Loucy (cell line): ENCODE measurements around the gene IFTAP.

Experiments used
- H2AFZ ChIP-seq: fragments of 200-600 bp; sonication (generic); 2 replicates; pipeline ENCODE4 v1.6.0; 2016; ENCODE audit warnings: antibody characterized with exemption, mild to moderate bottlenecking, low read length, moderate library complexity
- H3F3A ChIP-seq: fragments of 200-600 bp; 2 replicates; pipeline ENCODE4 v1.6.0; 2016; ENCODE audit warnings: antibody characterized with exemption, low read depth, mild to moderate bottlenecking
- H3K27me3 ChIP-seq: fragments of 200-600 bp; sonication (generic); 2 replicates; pipeline ENCODE4 v1.6.1; 2014; ENCODE audit warnings: low read length, mild to moderate bottlenecking; ENCODE audit not compliant: insufficient read depth, poor library complexity, severe bottlenecking
- H3K36me3 ChIP-seq: fragments of 200-600 bp; sonication (generic); 2 replicates; pipeline ENCODE4 v1.6.1; 2016; ENCODE audit warnings: low read length; ENCODE audit not compliant: insufficient read depth
- H3K4me1 ChIP-seq: fragments of 200-600 bp; sonication (generic); 2 replicates; pipeline ENCODE4 v1.5.1; 2014; ENCODE audit warnings: low read length, mild to moderate bottlenecking; ENCODE audit not compliant: insufficient read depth, poor library complexity, severe bottlenecking
- H3K4me2 ChIP-seq: fragments of 200-600 bp; sonication (generic); 2 replicates; pipeline ENCODE4 v1.6.0; 2014; ENCODE audit warnings: antibody characterized with exemption, low read length, low read depth, mild to moderate bottlenecking; ENCODE audit not compliant: poor library complexity, severe bottlenecking
- H3K4me3 ChIP-seq: fragments of 200-600 bp; sonication (generic); 2 replicates; pipeline ENCODE4 v1.5.1; 2014; ENCODE audit warnings: low read length, mild to moderate bottlenecking, mixed read lengths; ENCODE audit not compliant: poor library complexity, severe bottlenecking
- H3K79me2 ChIP-seq: fragments of 200-600 bp; sonication (generic); 2 replicates; pipeline ENCODE4 v1.6.1; 2014; ENCODE audit warnings: low read length; ENCODE audit not compliant: insufficient read depth
- H3K9ac ChIP-seq: fragments of 200-600 bp; sonication (generic); 2 replicates; pipeline ENCODE4 v1.6.0; 2014; ENCODE audit warnings: mild to moderate bottlenecking, low read depth, low read length, moderate library complexity; ENCODE audit not compliant: poor library complexity, severe bottlenecking
- H3K9me2 ChIP-seq: fragments of 200-600 bp; sonication (generic); replicated peaks from 2 replicates; pipeline ENCODE4 v1.6.1; 2016; ENCODE audit warnings: low read depth, low read length, mixed read lengths
- H3K9me3 ChIP-seq: fragments of 200-600 bp; sonication (generic); 2 replicates; pipeline ENCODE4 v1.6.1; 2014; ENCODE audit warnings: mild to moderate bottlenecking, antibody characterized with exemption, low read length, low read depth; ENCODE audit not compliant: insufficient read depth
- H4K20me1 ChIP-seq: fragments of 200-600 bp; sonication (generic); 2 replicates; pipeline ENCODE4 v1.6.0; 2014; ENCODE audit warnings: antibody characterized with exemption, low read length, mild to moderate bottlenecking; ENCODE audit not compliant: insufficient read depth, poor library complexity, severe bottlenecking
- EZH2phosphoT487 ChIP-seq: fragments of 200-600 bp; IDR thresholded peaks from 2 replicates; pipeline ENCODE4 v1.6.1; 2018; ENCODE audit warnings: antibody characterized with exemption, mild to moderate bottlenecking, moderate library complexity, borderline replicate concordance
- TF ChIP-seq, protein P1 (sequence below): fragments of 200-600 bp; sonication (generic); conservative IDR thresholded peaks from 2 replicates; pipeline ENCODE4 v1.5.1; 2014; ENCODE audit warnings: mild to moderate bottlenecking, antibody characterized with exemption, low read length

IFTAP gene

DNA sequence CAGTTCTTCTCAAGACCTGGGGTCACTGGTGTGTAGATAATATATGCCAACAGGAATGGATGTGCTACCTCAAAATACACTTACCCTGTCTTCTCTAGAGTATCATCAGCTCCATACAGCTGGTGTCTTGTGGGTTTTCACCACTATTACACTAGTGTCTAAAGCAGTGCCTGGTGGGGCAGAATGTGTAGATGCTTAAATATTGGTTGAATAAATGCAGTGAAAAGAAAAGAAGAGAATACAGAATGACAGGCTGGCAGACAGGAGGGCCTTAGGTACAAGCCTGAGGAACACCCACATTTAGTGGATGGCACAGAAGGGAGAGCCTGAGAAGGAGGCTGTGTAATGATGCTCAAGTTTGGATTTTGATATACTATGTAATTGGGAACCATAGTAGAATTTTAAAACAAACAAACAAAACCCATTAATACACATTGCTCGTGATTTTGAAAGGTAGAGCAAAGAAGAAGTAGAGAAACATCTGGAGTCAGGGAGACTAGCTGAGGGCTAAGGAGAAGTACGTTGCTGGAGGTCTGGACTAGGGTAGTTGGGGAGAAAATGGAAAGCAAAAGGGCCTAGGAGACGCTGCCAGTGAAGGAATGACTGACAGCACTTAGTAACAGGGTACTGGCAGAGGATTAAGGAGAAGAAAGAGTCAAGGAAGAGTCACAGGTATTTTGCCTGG lies 24.2 kb downstream of the IFTAP start:
- H4K20me1 ChIP-seq, result no peaks in the 10 kb centered on the region
- peak overlapping the region; percentile 13; the same call in 1 of the 2 replicates for H2AFZ ChIP-seq
- H3K9me3 ChIP-seq, result no peaks in the 10 kb centered on the region
- no peaks in the 10 kb centered on the region for H3K9me2 ChIP-seq
- no peak for TF ChIP-seq EZH2phosphoT487
- TF ChIP-seq, protein P1, sequence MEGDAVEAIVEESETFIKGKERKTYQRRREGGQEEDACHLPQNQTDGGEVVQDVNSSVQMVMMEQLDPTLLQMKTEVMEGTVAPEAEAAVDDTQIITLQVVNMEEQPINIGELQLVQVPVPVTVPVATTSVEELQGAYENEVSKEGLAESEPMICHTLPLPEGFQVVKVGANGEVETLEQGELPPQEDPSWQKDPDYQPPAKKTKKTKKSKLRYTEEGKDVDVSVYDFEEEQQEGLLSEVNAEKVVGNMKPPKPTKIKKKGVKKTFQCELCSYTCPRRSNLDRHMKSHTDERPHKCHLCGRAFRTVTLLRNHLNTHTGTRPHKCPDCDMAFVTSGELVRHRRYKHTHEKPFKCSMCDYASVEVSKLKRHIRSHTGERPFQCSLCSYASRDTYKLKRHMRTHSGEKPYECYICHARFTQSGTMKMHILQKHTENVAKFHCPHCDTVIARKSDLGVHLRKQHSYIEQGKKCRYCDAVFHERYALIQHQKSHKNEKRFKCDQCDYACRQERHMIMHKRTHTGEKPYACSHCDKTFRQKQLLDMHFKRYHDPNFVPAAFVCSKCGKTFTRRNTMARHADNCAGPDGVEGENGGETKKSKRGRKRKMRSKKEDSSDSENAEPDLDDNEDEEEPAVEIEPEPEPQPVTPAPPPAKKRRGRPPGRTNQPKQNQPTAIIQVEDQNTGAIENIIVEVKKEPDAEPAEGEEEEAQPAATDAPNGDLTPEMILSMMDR, result no peak
- peak overlapping the region; percentile 63 for H3K9ac ChIP-seq
- H3K4me1 ChIP-seq, result peaks cover 51% of the 10 kb centered on the region
- peaks cover 10% of the 10 kb centered on the region; the same call in 1 of the 2 replicates for H3F3A ChIP-seq
- no peaks in the 10 kb centered on the region for H3K79me2 ChIP-seq
- H3K27me3 ChIP-seq, result no peaks in the 10 kb centered on the region
- H3K4me2 ChIP-seq, result peak overlapping the region; percentile 71
- H3K4me3 ChIP-seq, result peak overlapping the region; percentile 56
- H3K36me3 ChIP-seq, result no peaks in the 10 kb centered on the region

DNA sequence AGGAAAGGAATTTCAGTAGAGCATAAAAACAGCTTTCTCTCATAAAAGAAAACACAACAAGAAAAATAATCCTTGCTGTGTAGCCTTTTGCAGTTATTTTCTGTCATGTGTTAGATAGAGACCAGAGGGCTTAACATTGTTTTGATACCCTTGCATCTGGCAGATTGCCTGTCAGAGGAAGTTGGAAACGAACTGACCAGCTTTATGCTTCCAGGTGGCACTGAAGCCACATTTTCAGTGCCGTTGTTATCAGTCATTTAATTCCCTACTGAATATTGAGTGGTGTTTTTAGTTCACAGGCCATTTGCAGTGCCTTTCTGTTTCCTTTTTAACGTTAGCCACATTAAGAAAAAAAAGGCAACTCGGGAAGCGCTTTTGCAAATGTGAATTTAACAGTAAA lies 25.2 kb downstream of the IFTAP start:
- Histone ChIP-seq H3K36me3 (no peaks in the 10 kb centered on the region), H3K9ac (peak overlapping the region; percentile 63), H3K79me2 (no peaks in the 10 kb centered on the region), H3F3A (peaks cover 10% of the 10 kb centered on the region; the same call in 1 of the 2 replicates), H4K20me1 (no peaks in the 10 kb centered on the region), H3K4me1 (peaks cover 49% of the 10 kb centered on the region), H2AFZ (peak overlapping the region; percentile 57), H3K4me3 (peak overlapping the region; percentile 56), H3K9me3 (no peaks in the 10 kb centered on the region), H3K9me2 (no peaks in the 10 kb centered on the region), H3K4me2 (peak overlapping the region; percentile 71), H3K27me3 (no peaks in the 10 kb centered on the region)
- TF ChIP-seq, protein P1, result no peak
- no peak for TF ChIP-seq EZH2phosphoT487

DNA sequence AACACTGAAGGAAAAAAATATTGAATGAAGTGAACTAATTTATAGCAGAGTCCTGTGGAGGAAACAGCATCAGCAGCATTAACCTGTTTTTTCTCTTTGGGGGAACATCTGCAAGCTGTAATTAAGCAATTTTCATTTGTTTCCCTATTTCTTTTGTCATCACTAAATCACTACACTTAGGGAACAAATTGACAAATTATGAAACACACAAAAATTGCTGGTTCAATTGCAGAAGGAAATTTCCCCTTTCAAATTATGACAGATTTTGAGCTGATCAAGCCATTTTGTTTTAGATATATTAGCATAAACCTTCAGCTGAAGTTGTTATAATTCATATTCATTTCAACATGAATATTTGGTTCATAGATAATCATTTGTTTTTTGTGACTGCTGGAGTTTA lies 25.9 kb downstream of the IFTAP start:
- no peaks in the 10 kb centered on the region for H3K79me2 ChIP-seq
- no peaks in the 10 kb centered on the region for H3K27me3 ChIP-seq
- no peaks in the 10 kb centered on the region for H3K36me3 ChIP-seq
- H3K4me2 ChIP-seq, result peak overlapping the region; percentile 71
- no peaks in the 10 kb centered on the region for H3K9me3 ChIP-seq
- TF ChIP-seq, protein P1, result no peak
- TF ChIP-seq EZH2phosphoT487, result no peak
- H3K9me2 ChIP-seq, result no peaks in the 10 kb centered on the region
- H2AFZ ChIP-seq, result no peak overlapping the region
- H3K4me3 ChIP-seq, result peak overlapping the region; percentile 56
- H3K4me1 ChIP-seq, result peaks cover 49% of the 10 kb centered on the region
- peak overlapping the region; percentile 63 for H3K9ac ChIP-seq
- peaks cover 10% of the 10 kb centered on the region; the same call in 1 of the 2 replicates for H3F3A ChIP-seq
- H4K20me1 ChIP-seq, result no peaks in the 10 kb centered on the region
